Measurements from ENCODE around the gene CLIP1.

CLIP1 gene

DNA sequence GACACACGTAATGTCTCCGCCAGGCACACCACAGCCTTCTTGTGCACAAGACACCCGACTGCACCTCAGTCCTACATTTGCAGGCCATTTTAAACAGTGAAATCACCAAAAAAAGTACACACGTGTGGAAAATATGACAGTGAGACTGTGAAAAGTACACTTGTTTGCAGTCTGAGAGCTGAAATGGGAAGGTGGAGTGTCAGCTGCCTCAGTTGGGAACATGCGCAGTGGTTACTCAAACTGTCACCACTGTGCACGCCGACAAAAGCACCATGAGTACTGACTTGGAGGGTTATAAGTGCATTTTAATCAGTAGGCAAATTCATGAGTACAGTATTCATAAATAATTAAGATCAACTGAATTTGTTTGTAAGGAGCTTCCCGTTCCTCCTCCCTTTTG is 171.9 kb downstream of the CLIP1 start:
- DNase-seq (ENCODE audit: low read depth, low spot score), result no peak

- DNase-seq (ENCODE audit: low read depth, low spot score), result no peak
Observed at GRCh38 chr12:122250047-122250446, 172.4 kb downstream of the CLIP1 start.

- DNase-seq (ENCODE audit: low read depth, low spot score), result no peak
Observed at GRCh38 chr12:122245553-122245952, 176.9 kb downstream of the CLIP1 start.

DNA sequence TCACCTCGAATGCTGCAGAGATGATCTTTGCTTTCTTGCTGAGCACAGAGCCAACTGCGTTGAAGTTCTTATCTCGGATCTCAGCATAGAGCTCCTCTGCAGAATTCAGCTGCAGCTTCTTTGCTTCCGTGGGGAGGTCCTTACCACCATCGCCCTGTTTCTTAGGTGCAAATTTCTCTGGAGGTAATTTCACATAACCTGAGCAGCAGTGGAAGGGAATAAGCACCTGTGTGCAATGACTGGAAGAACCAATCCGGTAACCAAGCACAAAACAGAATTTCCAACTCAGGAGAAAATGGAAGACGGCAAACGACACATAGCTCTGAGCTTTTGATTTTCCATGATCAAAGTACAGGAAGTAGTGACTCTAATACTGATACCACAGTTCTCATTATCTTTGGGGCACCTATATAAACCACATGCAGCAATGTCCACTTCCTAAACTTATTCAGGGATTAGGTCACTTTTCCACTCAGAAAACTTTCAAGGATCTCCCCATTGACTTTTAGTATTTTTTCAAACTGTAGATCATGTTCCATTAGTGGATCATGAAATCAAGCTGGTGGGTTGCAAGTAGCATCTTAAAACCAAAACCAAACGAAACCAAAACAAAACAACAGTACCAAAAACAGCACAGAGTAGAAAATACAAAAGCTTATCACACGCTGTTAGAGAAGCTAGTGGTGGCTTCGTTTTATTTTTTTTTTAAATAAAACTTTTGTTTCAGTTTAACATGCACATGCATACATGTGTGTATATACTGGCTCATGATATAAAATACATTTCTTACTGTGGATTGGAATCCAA is 177.7 kb downstream of the CLIP1 start:
- DNase-seq (ENCODE audit: low read depth, low spot score), result no peak

DNA sequence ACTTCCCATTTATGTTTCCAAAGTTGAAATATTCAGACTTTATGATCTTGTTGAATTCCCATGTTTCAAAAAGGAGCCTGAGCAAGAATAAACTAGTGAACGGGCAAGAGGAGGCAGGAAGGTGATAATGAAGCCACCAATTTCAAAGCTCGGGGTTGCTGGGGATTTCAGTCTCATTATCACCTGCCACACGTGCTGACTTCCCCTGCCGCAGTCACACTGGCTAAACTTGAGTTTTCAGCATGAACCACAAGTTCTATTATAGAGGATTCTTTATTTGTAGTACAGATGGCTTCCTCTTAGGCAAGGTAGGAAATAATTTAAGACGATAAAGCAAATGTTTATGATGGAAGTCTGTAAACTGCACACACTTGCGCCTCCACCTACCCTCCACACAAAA is 178.5 kb downstream of the CLIP1 start:
- no peak for DNase-seq (ENCODE audit: low read depth, low spot score)

- DNase-seq (ENCODE audit: low read depth, low spot score), result no peak
Observed at GRCh38 chr12:122238861-122239260, 183.6 kb downstream of the CLIP1 start.

GRCh38 chr12:122235741-122236140 is 186.7 kb downstream of the CLIP1 start:
- no peak for DNase-seq (ENCODE audit: low read depth, low spot score)

- no peak for DNase-seq (ENCODE audit: low read depth, low spot score)
Observed at GRCh38 chr12:122232691-122233090, 189.8 kb downstream of the CLIP1 start.

GRCh38 chr12:122230798-122231197 is 191.7 kb downstream of the CLIP1 start:
- no peak for DNase-seq (ENCODE audit: low read depth, low spot score)

GRCh38 chr12:122228092-122228491 is 194.4 kb downstream of the CLIP1 start:
- no peak for DNase-seq (ENCODE audit: low read depth, low spot score)

DNA sequence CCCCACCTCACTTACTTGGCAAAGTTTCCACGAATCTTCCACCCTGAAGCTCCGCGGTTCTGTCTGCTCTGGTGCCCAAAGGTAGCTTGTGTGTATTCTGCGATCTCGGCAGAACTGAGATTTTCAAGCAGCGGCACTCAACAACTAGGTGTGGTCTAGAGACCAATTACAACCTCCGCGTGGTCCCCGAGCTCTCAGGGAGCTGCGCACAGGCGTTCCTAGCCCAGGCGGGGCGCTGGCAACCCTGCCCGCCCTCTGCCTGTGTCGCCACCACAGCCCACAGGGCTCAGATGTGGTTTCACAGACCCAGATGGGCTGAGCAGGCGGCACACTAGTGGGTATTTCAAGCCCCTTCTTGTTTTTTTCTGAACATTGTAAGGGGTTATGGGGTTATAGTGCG is 195.1 kb downstream of the CLIP1 start:
- no peak for DNase-seq (ENCODE audit: low read depth, low spot score)

GRCh38 chr12:122226366-122227125 is 195.9 kb downstream of the CLIP1 start:
- no peak for DNase-seq (ENCODE audit: low read depth, low spot score)

- peak; percentile 99 for DNase-seq (ENCODE audit: low read depth, low spot score)
Observed at GRCh38 chr12:122225683-122226365, 196.6 kb downstream of the CLIP1 start, which contains the start of gene DIABLO. TSS of gene DIABLO (minus strand) at chr12:122226052. CDS start at chr12:122226014, 38 bp downstream.

Data from brain pericyte (primary cell).